ENCODE results near the gene RNF44. TPM values are rescaled to one million over a fixed set of nuclear protein-coding genes. Genes with fewer than 3 reads are reported as not detected.
A peak's percentile ranks its signal among the peaks of the same experiment; 100 is the strongest.

Gene RNF44
- total and polyA plus RNA-seq, 2 of the 13 experiments (the other 11 are each of a cell fraction or from before 2014, with no cell fraction given): 9.2 to 16.8 TPM

DNA sequence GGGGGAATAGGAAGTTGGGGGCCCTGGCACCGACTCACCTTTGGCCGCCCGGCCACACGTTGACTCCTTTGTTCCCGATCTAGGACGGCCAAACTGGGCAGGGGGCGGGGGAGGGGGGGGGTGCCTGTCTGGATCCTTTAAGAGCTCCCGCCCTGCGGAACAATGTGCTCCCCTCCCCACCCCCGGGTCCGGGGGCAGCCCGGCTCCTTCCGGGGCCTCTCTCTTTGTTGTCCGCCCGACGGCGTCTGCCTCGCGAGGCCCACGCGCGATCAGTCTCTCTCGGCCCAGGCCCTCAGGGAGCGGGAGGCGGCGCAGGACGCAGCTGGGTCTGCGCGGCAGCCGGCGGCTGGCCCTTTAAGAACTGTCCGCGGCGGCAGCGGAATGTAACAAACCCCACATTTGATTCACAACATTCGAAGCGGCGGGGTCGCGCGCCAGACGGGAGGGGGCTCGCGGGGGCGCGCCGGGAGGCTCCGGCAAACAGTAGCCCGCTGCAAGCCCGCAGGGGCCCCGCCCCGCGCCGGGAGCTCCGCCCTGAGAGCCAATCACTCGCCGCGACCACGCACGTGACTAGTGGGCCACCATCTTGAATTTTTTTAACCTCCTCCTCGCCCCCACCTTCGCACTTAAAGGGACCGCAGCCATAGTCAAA, at the start of gene RNF44 (continued):
- no peak for TF ChIP-seq ZBTB37 (CRISPR knock-in tag; IDR thresholded peaks at IDR 0.05)
- no peak for TF ChIP-seq ZNF251 (CRISPR knock-in tag; IDR thresholded peaks at IDR 0.05)
- no peak for TF ChIP-seq MAFF (IDR thresholded peaks at IDR 0.05; ENCODE audit: low read depth, low read length)
- TF ChIP-seq SRSF9 (IDR thresholded peaks at IDR 0.05; ENCODE audit: borderline replicate concordance, insufficient read depth, low read depth, low read length, poor library complexity, severe bottlenecking): no peak
- no peak for TF ChIP-seq ZNF567 (CRISPR knock-in tag; IDR thresholded peaks at IDR 0.05; ENCODE audit: borderline replicate concordance)
- TF ChIP-seq ZBTB20 (CRISPR knock-in tag; IDR thresholded peaks at IDR 0.05; ENCODE audit: borderline replicate concordance, low read depth): no peak
- TF ChIP-seq ZNF431 (CRISPR knock-in tag; IDR thresholded peaks at IDR 0.05; ENCODE audit: borderline replicate concordance, low read depth): no peak
- no peak for TF ChIP-seq ZNF326 (CRISPR knock-in tag; IDR thresholded peaks at IDR 0.05; ENCODE audit: borderline replicate concordance)
- TF ChIP-seq ZNF335 (CRISPR knock-in tag; IDR thresholded peaks at IDR 0.05): no peak
- no peak for TF ChIP-seq ZNF234 (CRISPR knock-in tag; conservative IDR thresholded peaks at IDR 0.05)
- TF ChIP-seq ZBTB33 (CRISPR knock-in tag; IDR thresholded peaks at IDR 0.05): no peak
- TF ChIP-seq ZFY (CRISPR knock-in tag; IDR thresholded peaks at IDR 0.05): peak; percentile 73
- no peak for TF ChIP-seq HOXA9 (CRISPR knock-in tag; IDR thresholded peaks at IDR 0.05; ENCODE audit: borderline replicate concordance)
- TF ChIP-seq JUNB (CRISPR knock-in tag; IDR thresholded peaks at IDR 0.05; ENCODE audit: borderline replicate concordance): no peak
- no peak for TF ChIP-seq ZNF333 (CRISPR knock-in tag; IDR thresholded peaks at IDR 0.05; ENCODE audit: borderline replicate concordance)
- no peak; the same call in 1 of the 2 replicates for TF ChIP-seq YEATS4 (CRISPR knock-in tag; IDR thresholded peaks at IDR 0.05; ENCODE audit: borderline replicate concordance)
- TF ChIP-seq ZNF546 (CRISPR knock-in tag; conservative IDR thresholded peaks at IDR 0.05): 0 out of 2 replicates have a peak, but pooled peaks have one; percentile 36
- TF ChIP-seq, protein P1, sequence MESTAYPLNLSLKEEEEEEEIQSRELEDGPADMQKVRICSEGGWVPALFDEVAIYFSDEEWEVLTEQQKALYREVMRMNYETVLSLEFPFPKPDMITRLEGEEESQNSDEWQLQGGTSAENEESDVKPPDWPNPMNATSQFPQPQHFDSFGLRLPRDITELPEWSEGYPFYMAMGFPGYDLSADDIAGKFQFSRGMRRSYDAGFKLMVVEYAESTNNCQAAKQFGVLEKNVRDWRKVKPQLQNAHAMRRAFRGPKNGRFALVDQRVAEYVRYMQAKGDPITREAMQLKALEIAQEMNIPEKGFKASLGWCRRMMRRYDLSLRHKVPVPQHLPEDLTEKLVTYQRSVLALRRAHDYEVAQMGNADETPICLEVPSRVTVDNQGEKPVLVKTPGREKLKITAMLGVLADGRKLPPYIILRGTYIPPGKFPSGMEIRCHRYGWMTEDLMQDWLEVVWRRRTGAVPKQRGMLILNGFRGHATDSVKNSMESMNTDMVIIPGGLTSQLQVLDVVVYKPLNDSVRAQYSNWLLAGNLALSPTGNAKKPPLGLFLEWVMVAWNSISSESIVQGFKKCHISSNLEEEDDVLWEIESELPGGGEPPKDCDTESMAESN (CRISPR knock-in tag; conservative IDR thresholded peaks at IDR 0.05): no peak

Measured in HepG2 (cell line).